AG04450 (cell line): ENCODE measurements around the gene MAFF. TPM values are rescaled to one million over a fixed set of nuclear protein-coding genes. Genes with fewer than 3 reads are reported as not detected.

Experiments used
- CTCF ChIA-PET: fragments of 300-600, 350-600 bp; formaldehyde crosslinking; extraction: SDS; loops from one replicate; lab custom pipeline; 2022; ENCODE audit warnings: antibody characterized with exemption, inconsistent platforms; lab: Charles Lee
- POLR2A ChIA-PET: fragments of 350-600 bp; formaldehyde crosslinking; extraction: SDS; loops from one replicate; lab custom pipeline; 2021; ENCODE audit warnings: antibody characterized with exemption, inconsistent platforms; lab: Yijun Ruan, JAX
- DNase-seq: peaks from one replicate; pipeline ENCODE4 v3.0.0-alpha.2; 2011; ENCODE audit warnings: low read depth, low spot score
- H3K27ac ChIP-seq: one replicate; pipeline ENCODE4 v1.5.1; 2012; ENCODE audit warnings: low read depth, low read length, control low read depth
- H3K27me3 ChIP-seq: one replicate; pipeline ENCODE4 v1.6.0; 2012; ENCODE audit warnings: low read length; ENCODE audit not compliant: control insufficient read depth, insufficient read depth
- H3K4me3 ChIP-seq: 2 replicates; pipeline ENCODE4 v1.5.1; 2011; ENCODE audit warnings: mild to moderate bottlenecking, low read depth, low read length, control low read depth
- H3K9me3 ChIP-seq: 2 replicates; pipeline ENCODE4 v1.5.1; 2012; ENCODE audit warnings: low read length; ENCODE audit not compliant: control insufficient read depth, insufficient read depth
- polyA plus RNA-seq: library from polyadenylated mRNA; depleted of rRNA; stranded (reverse); fragments of >200 nt; gene quantifications from 2 replicates; pipeline ENCODE4 v1.2.3, GENCODE V29; 2011
- TF ChIP-seq, protein P1 (sequence below): IDR thresholded peaks from 2 replicates; pipeline ENCODE4 v1.5.1; 2011; ENCODE audit warnings: low read depth, low read length, control low read depth, inconsistent platforms

Gene MAFF
- polyA plus RNA-seq, 1 experiment: 8.3 TPM

DNA sequence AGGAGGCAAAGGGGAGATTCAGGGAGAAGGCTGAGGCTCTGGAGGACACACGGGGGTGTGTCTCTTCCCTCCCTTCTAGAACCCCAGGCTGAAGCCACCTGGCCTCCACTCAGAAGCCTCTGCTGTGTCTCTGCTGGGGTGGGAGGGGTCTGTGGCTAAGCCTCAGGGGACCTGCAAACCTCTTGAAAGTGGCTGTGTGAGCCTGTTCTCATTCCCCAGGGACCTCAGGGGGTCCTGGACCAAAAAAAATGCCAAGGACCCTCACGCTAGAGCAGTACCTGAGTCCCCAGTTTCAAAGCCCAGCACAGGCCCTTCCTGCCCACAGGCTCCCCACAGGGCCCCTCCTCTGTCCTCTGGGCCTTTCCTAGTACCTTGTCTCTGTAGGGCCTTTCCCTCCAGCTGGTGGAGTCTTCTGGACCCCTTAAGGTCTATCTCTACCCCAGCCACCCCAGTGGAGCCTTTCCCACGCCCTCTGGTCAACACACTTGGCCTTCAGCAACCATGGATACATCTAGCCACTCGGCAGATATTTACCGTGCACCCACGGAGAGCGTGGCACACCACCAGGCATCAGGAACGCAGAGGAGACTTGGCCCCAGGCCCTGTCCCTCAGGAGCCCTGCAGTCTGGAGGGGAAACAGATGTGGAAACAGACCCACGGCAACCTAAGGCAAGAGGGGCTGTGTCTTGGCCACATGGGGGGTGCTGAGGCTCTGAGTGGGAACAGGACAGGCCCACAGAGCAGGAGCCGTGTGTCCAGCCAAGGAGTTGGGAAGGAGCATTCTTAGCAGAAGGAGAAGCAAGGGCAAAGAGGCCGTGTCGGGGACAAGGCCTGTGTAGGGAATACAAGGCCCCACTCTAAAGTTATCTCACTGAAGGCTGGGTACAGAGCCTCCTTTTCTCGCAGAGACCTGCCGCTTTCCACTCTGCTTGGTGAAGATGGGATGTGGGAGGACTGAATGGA is 38.6 kb upstream of the MAFF start:
- Histone ChIP-seq H3K9me3 (no peaks in the 10 kb centered on the region), H3K27me3 (no peaks in the 10 kb centered on the region), H3K27ac (no peak overlapping the region), H3K4me3 (no peak overlapping the region)
- POLR2A ChIA-PET: no interaction called here
- no peak for DNase-seq
- TF ChIP-seq, protein P1, sequence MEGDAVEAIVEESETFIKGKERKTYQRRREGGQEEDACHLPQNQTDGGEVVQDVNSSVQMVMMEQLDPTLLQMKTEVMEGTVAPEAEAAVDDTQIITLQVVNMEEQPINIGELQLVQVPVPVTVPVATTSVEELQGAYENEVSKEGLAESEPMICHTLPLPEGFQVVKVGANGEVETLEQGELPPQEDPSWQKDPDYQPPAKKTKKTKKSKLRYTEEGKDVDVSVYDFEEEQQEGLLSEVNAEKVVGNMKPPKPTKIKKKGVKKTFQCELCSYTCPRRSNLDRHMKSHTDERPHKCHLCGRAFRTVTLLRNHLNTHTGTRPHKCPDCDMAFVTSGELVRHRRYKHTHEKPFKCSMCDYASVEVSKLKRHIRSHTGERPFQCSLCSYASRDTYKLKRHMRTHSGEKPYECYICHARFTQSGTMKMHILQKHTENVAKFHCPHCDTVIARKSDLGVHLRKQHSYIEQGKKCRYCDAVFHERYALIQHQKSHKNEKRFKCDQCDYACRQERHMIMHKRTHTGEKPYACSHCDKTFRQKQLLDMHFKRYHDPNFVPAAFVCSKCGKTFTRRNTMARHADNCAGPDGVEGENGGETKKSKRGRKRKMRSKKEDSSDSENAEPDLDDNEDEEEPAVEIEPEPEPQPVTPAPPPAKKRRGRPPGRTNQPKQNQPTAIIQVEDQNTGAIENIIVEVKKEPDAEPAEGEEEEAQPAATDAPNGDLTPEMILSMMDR: no peak
- CTCF ChIA-PET: no interaction called here

DNA sequence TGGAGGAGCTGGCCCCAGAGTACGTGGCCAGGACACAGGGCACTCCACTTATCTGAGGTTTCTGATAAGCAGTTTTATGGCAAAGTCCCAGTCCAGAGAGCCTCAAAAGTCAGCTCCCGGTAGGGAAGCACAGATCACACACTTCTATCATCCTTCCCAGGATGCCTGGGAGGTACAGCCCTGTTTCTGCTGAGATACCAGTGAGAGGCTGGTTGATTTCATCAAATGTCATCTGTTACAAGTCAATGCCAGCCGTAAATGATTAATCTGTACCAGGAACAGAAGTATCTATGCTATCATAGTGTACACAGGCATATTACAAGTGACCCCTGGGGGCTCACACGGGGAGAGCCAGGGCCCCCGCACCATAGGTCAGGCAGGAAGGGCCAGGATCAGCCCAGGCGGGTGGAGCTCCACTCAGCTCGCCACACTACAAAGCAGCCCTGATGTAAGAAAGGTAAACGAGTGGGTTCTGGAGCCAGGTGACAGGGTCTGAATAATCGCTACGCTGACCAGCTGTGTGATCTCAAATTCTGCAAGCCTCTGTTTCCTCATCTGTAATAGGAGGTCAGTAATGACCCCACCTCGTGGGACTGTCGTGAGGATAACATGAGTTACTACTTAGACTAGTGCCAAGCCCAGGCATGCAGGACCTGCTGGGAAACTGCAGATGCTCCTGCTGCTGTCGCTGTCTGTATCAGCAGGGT is 37.8 kb upstream of the MAFF start:
- Histone ChIP-seq H3K4me3 (no peak overlapping the region), H3K9me3 (no peaks in the 10 kb centered on the region), H3K27ac (no peak overlapping the region), H3K27me3 (no peaks in the 10 kb centered on the region)
- no peak for DNase-seq
- TF ChIP-seq, protein P1: no peak
- ChIA-PET POLR2A (no interaction called here), CTCF (no interaction called here)

DNA sequence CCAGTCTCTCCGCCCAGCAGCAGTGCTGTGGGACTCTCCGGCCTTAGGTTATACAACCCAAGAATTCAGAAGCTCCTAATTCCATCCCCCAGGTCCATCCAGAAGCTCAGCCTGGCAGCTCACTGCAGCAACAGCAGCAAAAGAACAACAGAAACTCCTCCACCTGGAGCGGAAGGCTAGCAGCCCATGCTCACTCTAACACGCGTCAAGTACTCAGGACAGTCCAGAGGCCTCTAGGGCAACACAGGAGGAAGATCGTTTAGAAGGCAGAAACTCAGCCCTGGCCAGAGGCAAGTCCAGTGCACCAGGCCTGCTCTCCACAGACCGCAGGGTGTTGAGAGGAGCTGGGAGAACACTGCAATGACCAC is 37.3 kb upstream of the MAFF start:
- Histone ChIP-seq H3K27me3 (no peaks in the 10 kb centered on the region), H3K27ac (no peak overlapping the region), H3K9me3 (no peaks in the 10 kb centered on the region), H3K4me3 (no peak overlapping the region)
- ChIA-PET POLR2A (no interaction called here), CTCF (interaction anchor here (0.5 kb wide), 1 partner anchor 517 kb away, joined by 3 read pairs; the partner anchor contains the start of gene TOMM22)
- TF ChIP-seq, protein P1: no peak
- no peak for DNase-seq

DNA sequence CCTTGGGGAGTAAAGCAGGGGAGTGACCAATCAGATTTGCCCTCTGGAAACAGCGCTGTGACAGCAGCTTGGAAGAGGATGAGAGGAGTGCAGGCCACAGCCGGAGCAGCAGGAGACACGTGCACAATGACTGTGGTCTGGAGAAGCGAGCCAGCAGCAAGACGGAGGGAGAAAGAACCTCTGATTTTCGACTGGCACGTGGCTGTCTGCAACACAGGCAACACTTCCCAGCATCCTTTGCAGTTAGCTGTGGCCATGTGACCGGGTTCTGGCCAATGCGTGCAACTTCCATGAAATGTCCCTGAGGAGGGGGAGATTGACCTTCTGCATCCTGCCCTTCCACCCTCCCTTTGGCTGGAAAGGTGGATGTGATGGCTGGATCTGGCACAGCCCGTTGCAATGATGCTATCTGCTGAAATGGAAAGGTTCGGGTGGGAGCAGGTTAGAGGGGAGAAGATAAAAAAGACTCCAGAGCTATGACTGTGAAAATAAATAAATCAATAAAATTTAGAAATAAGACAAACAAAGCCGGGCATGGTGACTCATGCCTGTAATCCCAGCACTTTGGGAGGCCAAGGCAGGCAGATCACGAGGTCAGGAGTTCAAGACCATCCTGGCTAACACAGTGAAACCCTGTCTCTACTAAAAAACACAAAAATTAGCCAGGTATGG is 35.7 kb upstream of the MAFF start:
- no peaks in the 10 kb centered on the region for H3K9me3 ChIP-seq
- H3K27me3 ChIP-seq: no peaks in the 10 kb centered on the region
- CTCF ChIA-PET: no interaction called here
- H3K4me3 ChIP-seq: no peak overlapping the region
- no peak overlapping the region for H3K27ac ChIP-seq
- DNase-seq: no peak
- TF ChIP-seq, protein P1: no peak
- POLR2A ChIA-PET: interaction anchor here (0.6 kb wide), 1 partner anchor 653 kb away, joined by 3 read pairs; no protein-coding TSS in a partner anchor
